ENCODE data around the gene DAND5.

DNA sequence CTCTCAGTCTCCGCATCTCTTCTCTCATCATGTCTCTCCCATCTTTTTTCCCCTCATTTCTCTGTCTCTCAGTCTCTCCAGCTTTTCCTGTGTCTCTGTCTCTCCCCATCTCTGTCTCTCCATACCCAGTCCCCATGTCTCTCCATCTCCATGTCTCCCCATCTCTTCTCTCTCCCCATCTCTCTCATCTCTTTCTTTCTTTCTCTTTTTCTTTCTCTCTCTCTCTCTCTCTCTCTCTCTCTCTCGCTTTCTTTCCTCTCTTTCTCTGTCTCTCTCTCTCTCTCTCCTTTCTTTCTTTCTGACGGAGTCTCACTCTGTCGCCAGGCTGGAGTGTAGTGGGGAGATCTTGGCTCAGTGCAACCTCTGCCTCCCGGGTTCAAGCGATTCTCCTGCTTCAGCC is 13.3 kb downstream of the DAND5 start:
- TF ChIP-seq, protein P1, sequence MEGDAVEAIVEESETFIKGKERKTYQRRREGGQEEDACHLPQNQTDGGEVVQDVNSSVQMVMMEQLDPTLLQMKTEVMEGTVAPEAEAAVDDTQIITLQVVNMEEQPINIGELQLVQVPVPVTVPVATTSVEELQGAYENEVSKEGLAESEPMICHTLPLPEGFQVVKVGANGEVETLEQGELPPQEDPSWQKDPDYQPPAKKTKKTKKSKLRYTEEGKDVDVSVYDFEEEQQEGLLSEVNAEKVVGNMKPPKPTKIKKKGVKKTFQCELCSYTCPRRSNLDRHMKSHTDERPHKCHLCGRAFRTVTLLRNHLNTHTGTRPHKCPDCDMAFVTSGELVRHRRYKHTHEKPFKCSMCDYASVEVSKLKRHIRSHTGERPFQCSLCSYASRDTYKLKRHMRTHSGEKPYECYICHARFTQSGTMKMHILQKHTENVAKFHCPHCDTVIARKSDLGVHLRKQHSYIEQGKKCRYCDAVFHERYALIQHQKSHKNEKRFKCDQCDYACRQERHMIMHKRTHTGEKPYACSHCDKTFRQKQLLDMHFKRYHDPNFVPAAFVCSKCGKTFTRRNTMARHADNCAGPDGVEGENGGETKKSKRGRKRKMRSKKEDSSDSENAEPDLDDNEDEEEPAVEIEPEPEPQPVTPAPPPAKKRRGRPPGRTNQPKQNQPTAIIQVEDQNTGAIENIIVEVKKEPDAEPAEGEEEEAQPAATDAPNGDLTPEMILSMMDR (IDR thresholded peaks at IDR 0.05): no peak
- no peak for TF ChIP-seq POLR2A (IDR thresholded peaks at IDR 0.05)
